Measurements from ENCODE around the gene TMED1. TPM values are rescaled to one million over a fixed set of nuclear protein-coding genes. Genes with fewer than 3 reads are reported as not detected.
"Not testable (repeated sequence)": the region's sequence is repeated elsewhere in the genome, so short reads cannot be mapped to it uniquely, and the experiment has no call there.

TMED1 gene
- total and polyA plus RNA-seq, 9 of the 15 experiments (the other 6 are each of a cell fraction or from before 2014, with no cell fraction given), result 0.86 to 30.2 (median 23.5) TPM

GRCh38 chr19:10856899-10857298, 20.9 kb upstream of the TMED1 start:
- H3K79me2 ChIP-seq (ENCODE audit: control insufficient read depth, insufficient read depth, low read length); in situ Hi-C loops (cut with MboI); DNase-seq (ENCODE audit: extremely low read depth in 1 of 4, low spot score in 3 of 4); BruUV-seq (replicated peaks); ATAC-seq; H3K9me3 ChIP-seq (replicated peaks; ENCODE audit: control insufficient read depth, insufficient read depth, low read depth, low read length); H3K27me3 ChIP-seq (ENCODE audit: control insufficient read depth in 2 of 2, insufficient read depth in 2 of 2, low read length in 2 of 2); H3K9ac ChIP-seq (ENCODE audit: insufficient read depth in 1 of 2, low read depth in 2 of 2, low read length in 2 of 2); H3K27ac ChIP-seq (ENCODE audit: extremely low read depth, low read depth, low read length); H3K4me1 ChIP-seq (replicated peaks in 1 of 2; ENCODE audit: control insufficient read depth in 2 of 2, insufficient read depth in 2 of 2, low read length in 2 of 2); H3K36me3 ChIP-seq (ENCODE audit: control insufficient read depth, insufficient read depth, low read length); H3K4me3 ChIP-seq; H2AFZ ChIP-seq (ENCODE audit: low read depth, low read length); FAIRE-seq; CTCF ChIA-PET (ENCODE audit: low intra/inter-chr PET ratio); H3K9me1 ChIP-seq (ENCODE audit: control insufficient read depth, insufficient read depth, low read length); H3K4me2 ChIP-seq (ENCODE audit: insufficient read depth, low read length); intact Hi-C loops (cut with micrococcal nuclease); H4K20me1 ChIP-seq (replicated peaks; ENCODE audit: control insufficient read depth, insufficient read depth, low read length): not testable (repeated sequence)
- POLR2A ChIA-PET, result interaction anchor here (0.9 kb wide), 1 partner anchor 21 kb away, joined by 3 read pairs; the partner anchor contains the start of gene TMED1
- TF ChIP-seq ZNF121 (CRISPR knock-in tag; conservative IDR thresholded peaks at IDR 0.05) (peak; percentile 98), BCOR (IDR thresholded peaks at IDR 0.05) (peak; percentile 53), RBM25 (IDR thresholded peaks at IDR 0.05; ENCODE audit: low read depth, low read length, severe bottlenecking) (peak; percentile 18)
- 67% methylated on average over 1 of the region's 1 CpG for WGBS (ENCODE audit: insufficient coverage, low coverage, missing lambda C conversion rate)

DNA sequence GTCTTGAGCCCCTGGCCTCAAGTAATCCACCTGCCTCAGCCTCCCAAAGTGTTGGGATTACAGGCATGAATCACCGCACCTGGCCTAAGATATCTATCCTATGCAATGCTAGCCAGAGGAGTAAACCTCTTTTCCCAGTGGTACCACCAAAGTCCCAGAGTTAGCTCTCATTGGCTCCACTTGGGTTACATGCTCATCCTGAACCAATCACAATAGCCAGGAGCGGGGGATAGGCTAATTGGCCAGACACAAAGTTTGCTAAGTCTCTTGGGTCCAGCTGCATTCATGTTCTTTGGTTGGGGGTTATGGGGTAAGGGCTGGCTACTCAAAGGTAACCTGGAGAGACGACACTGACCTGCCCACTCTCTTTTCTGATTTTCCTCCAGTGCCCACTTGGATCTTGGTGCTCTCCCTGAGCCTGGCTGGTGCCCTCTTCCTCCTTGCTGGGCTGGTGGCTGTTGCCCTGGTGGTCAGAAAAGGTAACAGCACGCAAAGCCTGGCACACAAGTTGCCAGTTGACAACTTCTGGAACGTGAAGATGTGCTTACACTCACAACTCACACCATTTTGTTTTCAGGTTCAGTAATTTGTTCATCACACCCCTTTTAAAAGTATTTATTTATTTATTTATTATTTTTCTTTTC, 20.0 kb upstream of the TMED1 start:
- Histone ChIP-seq H3K9ac (ENCODE audit: insufficient read depth in 1 of 2, low read depth in 2 of 2, low read length in 2 of 2) (no peak overlapping the region), H3K4me2 (ENCODE audit: insufficient read depth, low read length) (no peak overlapping the region), H3K27me3 (ENCODE audit: control insufficient read depth in 2 of 2, insufficient read depth in 2 of 2, low read length in 2 of 2) (no peaks in the 10 kb centered on the region), H3K79me2 (ENCODE audit: control insufficient read depth, insufficient read depth, low read length) (no peaks in the 10 kb centered on the region), H4K20me1 (replicated peaks; ENCODE audit: control insufficient read depth, insufficient read depth, low read length) (no peaks in the 10 kb centered on the region), H2AFZ (ENCODE audit: low read depth, low read length) (no peak overlapping the region), H3K4me1 (replicated peaks in 1 of 2; ENCODE audit: control insufficient read depth in 2 of 2, insufficient read depth in 2 of 2, low read length in 2 of 2) (peaks cover 0 to 4% of the 10 kb centered on the region in 2 experiments; a peak in 2 of 5 replicates), H3K4me3 (no peak overlapping the region), H3K9me3 (replicated peaks; ENCODE audit: control insufficient read depth, insufficient read depth, low read depth, low read length) (no peaks in the 10 kb centered on the region), H3K36me3 (ENCODE audit: control insufficient read depth, insufficient read depth, low read length) (no peaks in the 10 kb centered on the region), H3K9me1 (ENCODE audit: control insufficient read depth, insufficient read depth, low read length) (no peaks in the 10 kb centered on the region), H3K27ac (ENCODE audit: extremely low read depth, low read depth, low read length) (no peak overlapping the region)
- intact Hi-C loops (cut with micrococcal nuclease) (no loop called here), in situ Hi-C loops (cut with MboI) (no loop called here)
- ATAC-seq (0 out of 3 replicates have a peak, but pooled peaks have one; percentile 31), FAIRE-seq (peak; percentile 55), DNase-seq (ENCODE audit: extremely low read depth in 1 of 4, low spot score in 3 of 4) (peak in 1 of 4 experiments; percentile 10)
- ChIA-PET POLR2A (interaction anchor here (0.9 to 2.1 kb wide), 2 partner anchors 19 to 20 kb away, joined by 3 to 6 read pairs; partner anchors contain the start of gene TMED1), CTCF (ENCODE audit: low intra/inter-chr PET ratio) (no interaction called here)
- WGBS (ENCODE audit: insufficient coverage, low coverage, missing lambda C conversion rate), result 50% methylated on average over 5 of the region's 5 CpGs
- BruUV-seq (replicated peaks), result no TSS peak
- peak; percentile 72 for TF ChIP-seq NFYB (IDR thresholded peaks at IDR 0.05; ENCODE audit: extremely low read depth, insufficient read length)
- TF ChIP-seq CTCF (IDR thresholded peaks at IDR 0.05 in 2 of 3, conservative IDR thresholded peaks at IDR 0.05 in 1 of 3; ENCODE audit: insufficient read depth in 2 of 3, low read depth in 1 of 3, low read length in 3 of 3), result peak; percentile 33 to 50 (median 38); a peak in 5 of 6 replicates
- no peak for TF ChIP-seq ETV6 (IDR thresholded peaks at IDR 0.05; ENCODE audit: borderline replicate concordance in 1 of 2, low read depth in 2 of 2, low read length in 1 of 2)
- TF ChIP-seq ETV6 (CRISPR knock-in tag; IDR thresholded peaks at IDR 0.05; ENCODE audit: borderline replicate concordance), result no peak
- TF ChIP-seq NUFIP1 (IDR thresholded peaks at IDR 0.05; ENCODE audit: partially characterized antibody), result no peak
- no peak for TF ChIP-seq NFIC (IDR thresholded peaks at IDR 0.05)
- TF ChIP-seq CEBPB (tag; IDR thresholded peaks at IDR 0.05), result no peak
- no peak for TF ChIP-seq RBM15 (IDR thresholded peaks at IDR 0.05; ENCODE audit: insufficient read depth, low read length)

All from K562 (cell line).